Vagina (tissue), 2 donors: ENCODE measurements around the gene MRPL50. TPM values are rescaled to one million over a fixed set of nuclear protein-coding genes. Genes with fewer than 3 reads are reported as not detected.

Source experiments
- DNase-seq, 2 donors: peaks; one replicate each; pipeline ENCODE4 v3.0.0-alpha.2; 2017; ENCODE audit errors: extremely low spot score in 2 of 2
- H3K27ac ChIP-seq: fragments of 200-600 bp; sonication (generic); one replicate; pipeline ENCODE4 v1.5.1; 2019
- H3K27me3 ChIP-seq: fragments of 200-600 bp; sonication (generic); one replicate; pipeline ENCODE4 v1.5.1; 2019
- H3K36me3 ChIP-seq, 2 donors: fragments of 200-600 bp; sonication (generic); one replicate each; pipeline ENCODE4 v1.5.1; 2017 to 2019
- H3K4me1 ChIP-seq: fragments of 200-600 bp; sonication (generic); one replicate; pipeline ENCODE4 v1.5.1; 2019
- H3K4me3 ChIP-seq, 2 donors: fragments of 200-600 bp; sonication (generic); 1 replicate in 1 of 2; 2 replicates in 1 of 2; pipeline ENCODE4 v1.5.1; 2016 to 2019
- H3K9me3 ChIP-seq: fragments of 200-600 bp; sonication (generic); one replicate; pipeline ENCODE4 v1.5.1; 2019
- POLR2A ChIP-seq, 2 donors: fragments of 450-650 bp; IDR thresholded peaks; one replicate each; pipeline ENCODE4 v1.6.1; 2017; ENCODE audit warnings: antibody characterized with exemption in 2 of 2, mild to moderate bottlenecking in 2 of 2, moderate library complexity in 2 of 2
- POLR2AphosphoS5 ChIP-seq, 2 donors: sonication (generic); formaldehyde crosslinking; IDR thresholded peaks; one replicate each; pipeline ENCODE4 v1.9.0; 2017; ENCODE audit warnings: antibody characterized with exemption in 2 of 2, mild to moderate bottlenecking in 2 of 2, low read depth in 1 of 2; ENCODE audit not compliant: insufficient read depth in 1 of 2
- intact Hi-C: fragments of 100-400 bp; cut with DNase I; formaldehyde crosslinking; loops from one replicate; pipeline ENCODE4 v1.15.1; 2023
- total RNA-seq: library from RNA; depleted of rRNA; stranded (reverse); fragments of >200 nt; gene quantifications from one replicate; pipeline ENCODE4 v1.2.3, GENCODE V29; 2016
- TF ChIP-seq, protein P1 (sequence below), 3 experiments: fragments of 450-650 bp in 2 of 3; fragments of 200-600 bp in 1 of 3; sonication (generic) in 1 of 3; IDR thresholded peaks; one replicate each; pipeline ENCODE4 v1.5.1; 2017 to 2019; ENCODE audit warnings: antibody characterized with exemption in 3 of 3, mild to moderate bottlenecking in 2 of 3, moderate library complexity in 2 of 3

The MRPL50 gene
- total RNA-seq, 1 donor from 2014 or later: 8.8 TPM

DNA sequence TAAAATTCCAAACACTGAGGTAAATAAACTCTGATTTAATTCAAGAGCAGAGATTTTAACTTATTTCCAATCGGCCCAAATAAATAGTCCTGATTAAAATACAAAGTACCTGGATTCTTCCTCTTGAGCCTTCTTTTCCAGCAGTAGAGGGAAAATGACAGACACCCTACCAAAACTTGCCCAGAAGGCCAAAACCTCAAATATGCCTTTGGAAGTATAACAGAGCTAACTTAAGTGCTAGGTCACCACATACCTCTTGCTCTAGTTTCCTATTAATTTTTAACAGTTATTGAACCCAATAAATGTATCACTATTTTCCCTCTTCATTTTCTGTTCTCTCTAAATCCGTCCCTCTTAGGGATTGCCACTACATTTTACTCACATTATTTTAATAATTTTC, 15.1 kb downstream of the MRPL50 start:
- intact Hi-C loops: no loop called here
- Histone ChIP-seq H3K27ac (no peak overlapping the region), H3K36me3 (no peaks in the 10 kb centered on the region), H3K4me3 (no peak overlapping the region), H3K27me3 (no peaks in the 10 kb centered on the region), H3K9me3 (no peaks in the 10 kb centered on the region), H3K4me1 (no peaks in the 10 kb centered on the region)
- TF ChIP-seq POLR2A (IDR thresholded peaks at IDR 0.05) (no peak), POLR2AphosphoS5 (IDR thresholded peaks at IDR 0.05; ENCODE audit: insufficient read depth in 1 of 2, low read depth in 1 of 2) (no peak)
- TF ChIP-seq, protein P1, sequence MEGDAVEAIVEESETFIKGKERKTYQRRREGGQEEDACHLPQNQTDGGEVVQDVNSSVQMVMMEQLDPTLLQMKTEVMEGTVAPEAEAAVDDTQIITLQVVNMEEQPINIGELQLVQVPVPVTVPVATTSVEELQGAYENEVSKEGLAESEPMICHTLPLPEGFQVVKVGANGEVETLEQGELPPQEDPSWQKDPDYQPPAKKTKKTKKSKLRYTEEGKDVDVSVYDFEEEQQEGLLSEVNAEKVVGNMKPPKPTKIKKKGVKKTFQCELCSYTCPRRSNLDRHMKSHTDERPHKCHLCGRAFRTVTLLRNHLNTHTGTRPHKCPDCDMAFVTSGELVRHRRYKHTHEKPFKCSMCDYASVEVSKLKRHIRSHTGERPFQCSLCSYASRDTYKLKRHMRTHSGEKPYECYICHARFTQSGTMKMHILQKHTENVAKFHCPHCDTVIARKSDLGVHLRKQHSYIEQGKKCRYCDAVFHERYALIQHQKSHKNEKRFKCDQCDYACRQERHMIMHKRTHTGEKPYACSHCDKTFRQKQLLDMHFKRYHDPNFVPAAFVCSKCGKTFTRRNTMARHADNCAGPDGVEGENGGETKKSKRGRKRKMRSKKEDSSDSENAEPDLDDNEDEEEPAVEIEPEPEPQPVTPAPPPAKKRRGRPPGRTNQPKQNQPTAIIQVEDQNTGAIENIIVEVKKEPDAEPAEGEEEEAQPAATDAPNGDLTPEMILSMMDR (IDR thresholded peaks at IDR 0.05): no peak
- no peak for DNase-seq

GRCh38 chr9:101381833-101382342, 16.5 kb downstream of the MRPL50 start:
- no peaks in the 10 kb centered on the region for H3K36me3 ChIP-seq
- H3K4me1 ChIP-seq: no peaks in the 10 kb centered on the region
- H3K27me3 ChIP-seq: no peaks in the 10 kb centered on the region
- no peaks in the 10 kb centered on the region for H3K9me3 ChIP-seq
- no peak for TF ChIP-seq POLR2A (IDR thresholded peaks at IDR 0.05)
- no peak for TF ChIP-seq POLR2AphosphoS5 (IDR thresholded peaks at IDR 0.05; ENCODE audit: insufficient read depth in 1 of 2, low read depth in 1 of 2)
- TF ChIP-seq, protein P1 (IDR thresholded peaks at IDR 0.05): no peak
- intact Hi-C loops: no loop called here
- no peak overlapping the region for H3K27ac ChIP-seq
- H3K4me3 ChIP-seq: no peak overlapping the region
- no peak for DNase-seq

GRCh38 chr9:101381118-101381517, 17.3 kb downstream of the MRPL50 start:
- Histone ChIP-seq H3K4me3 (no peak overlapping the region), H3K27ac (no peak overlapping the region), H3K9me3 (no peaks in the 10 kb centered on the region), H3K4me1 (no peaks in the 10 kb centered on the region), H3K36me3 (no peaks in the 10 kb centered on the region), H3K27me3 (no peaks in the 10 kb centered on the region)
- no peak for DNase-seq
- intact Hi-C loops: no loop called here
- TF ChIP-seq, protein P1 (IDR thresholded peaks at IDR 0.05): no peak
- TF ChIP-seq POLR2AphosphoS5 (IDR thresholded peaks at IDR 0.05; ENCODE audit: insufficient read depth in 1 of 2, low read depth in 1 of 2) (no peak), POLR2A (IDR thresholded peaks at IDR 0.05) (no peak)

DNA sequence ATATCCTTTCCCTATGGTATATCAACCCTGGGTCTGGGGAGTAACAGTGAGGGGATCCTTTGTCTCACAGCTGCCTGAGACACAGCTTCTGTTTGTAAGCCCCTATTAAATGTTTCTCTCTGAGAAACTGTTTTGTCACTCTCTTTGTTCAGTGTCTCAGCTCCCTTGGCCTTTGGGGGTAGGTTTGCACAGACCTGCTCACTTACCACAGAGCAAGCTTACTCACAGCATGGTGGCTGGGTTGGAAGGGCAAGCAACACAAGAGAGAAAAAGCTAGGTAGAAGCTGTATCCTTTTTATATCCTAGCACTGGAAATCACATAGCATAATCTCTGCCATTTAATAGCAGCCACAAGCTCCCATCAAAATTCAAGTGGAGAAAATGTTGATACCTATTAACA, 18.1 kb downstream of the MRPL50 start:
- H3K9me3 ChIP-seq: no peaks in the 10 kb centered on the region
- TF ChIP-seq POLR2AphosphoS5 (IDR thresholded peaks at IDR 0.05; ENCODE audit: insufficient read depth in 1 of 2, low read depth in 1 of 2): no peak
- no peaks in the 10 kb centered on the region for H3K27me3 ChIP-seq
- no peaks in the 10 kb centered on the region for H3K36me3 ChIP-seq
- no peak overlapping the region for H3K4me3 ChIP-seq
- no peak overlapping the region for H3K27ac ChIP-seq
- H3K4me1 ChIP-seq: no peaks in the 10 kb centered on the region
- no peak for DNase-seq
- intact Hi-C loops: no loop called here

DNA sequence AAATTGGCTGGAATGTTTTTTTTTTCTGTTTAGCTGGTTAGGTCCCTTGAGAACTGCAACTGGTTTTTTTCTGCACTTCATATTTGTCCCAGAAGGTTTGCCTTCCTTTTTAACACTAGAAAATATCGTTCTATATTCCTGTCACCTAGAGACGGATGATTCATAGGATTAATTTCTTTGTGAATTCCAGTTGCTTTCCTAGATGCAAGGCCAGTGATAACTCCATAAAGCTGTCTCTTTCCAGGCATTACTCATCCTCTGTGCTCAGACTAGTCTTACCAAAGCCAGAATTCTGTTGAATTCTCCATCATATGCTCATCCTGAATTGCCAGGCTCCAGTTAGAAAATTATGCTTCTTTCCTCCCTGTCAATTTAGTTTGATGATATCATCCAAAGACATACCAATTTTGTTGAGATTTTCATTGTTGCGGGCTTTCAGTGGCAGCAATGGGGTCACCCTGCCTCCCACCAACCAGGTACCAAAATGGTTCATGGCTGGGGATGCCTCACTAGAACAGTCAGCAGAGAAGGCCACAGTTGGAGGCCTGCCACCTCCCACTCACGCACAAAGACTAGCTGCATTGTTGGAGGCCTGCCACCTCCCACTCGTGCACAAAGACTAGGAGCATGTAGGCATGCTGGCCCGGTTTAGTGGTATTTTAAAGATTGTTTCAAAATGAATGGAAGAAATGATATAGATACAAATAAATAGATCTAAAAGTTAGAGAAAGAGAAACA, 22.1 kb downstream of the MRPL50 start:
- no peak overlapping the region for H3K27ac ChIP-seq
- H3K9me3 ChIP-seq: no peaks in the 10 kb centered on the region
- intact Hi-C loops: no loop called here
- TF ChIP-seq POLR2AphosphoS5 (IDR thresholded peaks at IDR 0.05; ENCODE audit: insufficient read depth in 1 of 2, low read depth in 1 of 2) (no peak), POLR2A (IDR thresholded peaks at IDR 0.05) (no peak)
- TF ChIP-seq, protein P1 (IDR thresholded peaks at IDR 0.05): no peak
- no peak for DNase-seq
- H3K4me3 ChIP-seq: no peak overlapping the region
- no peaks in the 10 kb centered on the region for H3K27me3 ChIP-seq
- no peaks in the 10 kb centered on the region for H3K36me3 ChIP-seq
- H3K4me1 ChIP-seq: no peaks in the 10 kb centered on the region
